GM19372 (cell line): ENCODE measurements around the gene DNAAF2.
"Not testable (repeated sequence)": the region's sequence is repeated elsewhere in the genome, so short reads cannot be mapped to it uniquely, and the experiment has no call there.

Experiments
- ATAC-seq: cut with Tn5 transposase; IDR thresholded peaks from one replicate; pipeline ENCODE4 v1.9.1; 2021; ENCODE audit warnings: mild to moderate bottlenecking, low read depth, moderate library complexity; ENCODE audit not compliant: unreplicated experiment

The DNAAF2 gene

DNA sequence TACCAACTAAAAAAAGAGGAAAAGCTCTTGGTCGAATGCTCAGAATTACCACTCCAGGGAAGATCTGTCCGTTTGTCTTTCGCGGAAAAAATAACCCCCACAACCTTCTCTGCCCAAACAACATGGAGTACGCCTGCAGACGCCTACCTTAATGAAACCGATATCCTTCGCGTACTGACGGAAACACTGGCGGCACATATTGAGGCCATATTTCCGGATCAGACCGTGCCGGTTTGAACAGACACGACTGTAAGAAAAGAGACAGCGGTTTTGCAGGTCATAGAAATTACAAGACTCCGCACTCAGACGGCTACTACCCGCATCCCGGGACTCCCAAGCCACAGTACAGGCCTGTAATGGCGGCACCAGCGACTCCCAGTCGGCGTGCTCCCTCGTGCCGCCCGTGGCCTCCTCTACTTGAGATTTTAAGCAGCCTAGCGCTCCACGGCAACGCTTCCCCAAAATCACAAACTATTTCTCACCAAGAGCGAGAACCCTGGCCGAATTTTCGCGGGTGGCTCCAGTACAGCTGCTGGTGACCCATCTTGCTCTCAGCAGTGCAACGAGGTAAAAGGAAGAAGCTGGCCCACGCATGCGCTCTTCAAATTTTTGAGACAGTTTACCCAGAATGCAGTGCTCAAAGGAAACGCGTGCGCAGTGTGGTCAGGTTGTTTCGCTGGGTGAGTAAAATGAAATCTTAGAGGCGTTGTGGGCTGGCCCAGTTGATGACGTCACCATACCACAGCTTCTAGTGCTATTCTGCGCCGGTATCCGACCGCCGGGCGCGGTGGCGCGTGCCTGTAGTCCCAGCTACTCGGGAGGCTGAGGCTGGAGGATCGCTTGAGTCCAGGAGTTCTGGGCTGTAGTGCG is 49.0 kb downstream of the DNAAF2 start, which contains the start of gene RPS29:
Gene RPS29 (minus strand): TSS at position 578 of the 870 bp plus-strand sequence. CDS start 34 bp downstream, at position 544.
- peak; percentile 87 for ATAC-seq

DNA sequence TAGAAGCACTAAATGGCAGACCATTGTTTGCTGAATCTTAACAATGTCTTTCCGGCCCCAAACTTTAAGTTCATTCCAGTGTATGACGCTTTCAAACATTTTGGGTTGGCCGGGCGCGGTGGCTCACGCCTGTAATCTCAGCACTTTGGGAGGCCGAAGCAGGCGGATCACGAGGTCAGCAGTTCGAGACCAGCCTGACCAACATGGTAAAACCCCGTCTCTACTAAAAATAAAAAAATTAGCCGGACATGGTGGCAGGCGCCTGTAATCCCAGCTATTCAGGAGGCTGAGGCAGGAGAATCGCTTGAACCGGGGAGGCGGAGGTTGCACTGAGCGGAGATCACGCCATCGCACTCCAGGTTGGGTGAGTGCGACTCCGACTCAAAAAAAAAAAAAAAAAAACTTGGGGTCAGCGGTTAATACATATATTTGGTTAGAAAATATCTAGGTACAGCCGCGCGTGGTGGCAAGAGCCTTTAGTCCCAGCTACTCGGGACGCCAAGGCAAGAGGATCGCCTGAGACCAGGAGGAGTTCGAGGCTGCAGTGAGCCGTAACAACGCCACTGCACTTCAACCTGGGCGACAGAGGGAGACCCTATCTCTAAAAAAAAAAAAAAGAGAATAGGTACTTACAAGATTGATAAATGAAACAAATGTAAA is 49.9 kb downstream of the DNAAF2 start:
- not testable (repeated sequence) for ATAC-seq

DNA sequence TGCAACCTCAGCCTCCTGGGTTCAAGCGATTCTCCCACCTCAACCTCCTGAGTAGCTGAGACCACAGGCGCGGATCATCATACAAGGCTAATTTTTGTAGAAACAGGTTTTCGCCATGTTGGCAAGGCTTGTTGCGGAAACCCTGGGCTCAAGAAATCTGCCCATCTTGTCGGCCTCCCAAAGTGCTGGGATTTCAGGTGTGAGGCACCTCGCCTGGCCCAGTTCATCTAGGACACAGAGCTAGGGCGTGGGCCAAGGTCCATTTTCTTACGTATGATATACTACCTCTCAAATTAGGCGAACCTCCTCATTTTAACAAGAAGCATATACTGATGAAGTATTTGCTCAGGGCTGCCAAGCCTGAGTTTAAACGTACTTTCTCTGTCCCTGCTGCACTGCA is 51.0 kb downstream of the DNAAF2 start:
- ATAC-seq = no peak

DNA sequence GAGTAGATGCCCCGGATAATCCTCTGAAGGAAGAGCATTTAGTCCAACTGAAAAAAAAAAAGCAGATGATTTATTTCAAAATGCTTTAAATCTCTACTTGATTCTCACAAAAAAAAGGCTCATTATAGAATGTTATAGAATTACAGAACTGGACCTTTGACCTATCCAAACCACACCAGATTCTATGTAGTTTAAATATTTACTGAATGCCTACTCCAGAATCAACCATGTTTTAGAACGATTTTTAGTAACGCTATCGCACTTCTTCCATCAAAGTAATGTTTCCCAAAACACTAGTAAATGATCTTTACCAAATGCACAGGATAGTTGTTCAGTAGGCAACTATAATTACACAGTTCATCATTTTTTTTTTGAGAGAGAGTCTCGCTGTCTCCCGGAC is 51.4 kb downstream of the DNAAF2 start:
- ATAC-seq = no peak

DNA sequence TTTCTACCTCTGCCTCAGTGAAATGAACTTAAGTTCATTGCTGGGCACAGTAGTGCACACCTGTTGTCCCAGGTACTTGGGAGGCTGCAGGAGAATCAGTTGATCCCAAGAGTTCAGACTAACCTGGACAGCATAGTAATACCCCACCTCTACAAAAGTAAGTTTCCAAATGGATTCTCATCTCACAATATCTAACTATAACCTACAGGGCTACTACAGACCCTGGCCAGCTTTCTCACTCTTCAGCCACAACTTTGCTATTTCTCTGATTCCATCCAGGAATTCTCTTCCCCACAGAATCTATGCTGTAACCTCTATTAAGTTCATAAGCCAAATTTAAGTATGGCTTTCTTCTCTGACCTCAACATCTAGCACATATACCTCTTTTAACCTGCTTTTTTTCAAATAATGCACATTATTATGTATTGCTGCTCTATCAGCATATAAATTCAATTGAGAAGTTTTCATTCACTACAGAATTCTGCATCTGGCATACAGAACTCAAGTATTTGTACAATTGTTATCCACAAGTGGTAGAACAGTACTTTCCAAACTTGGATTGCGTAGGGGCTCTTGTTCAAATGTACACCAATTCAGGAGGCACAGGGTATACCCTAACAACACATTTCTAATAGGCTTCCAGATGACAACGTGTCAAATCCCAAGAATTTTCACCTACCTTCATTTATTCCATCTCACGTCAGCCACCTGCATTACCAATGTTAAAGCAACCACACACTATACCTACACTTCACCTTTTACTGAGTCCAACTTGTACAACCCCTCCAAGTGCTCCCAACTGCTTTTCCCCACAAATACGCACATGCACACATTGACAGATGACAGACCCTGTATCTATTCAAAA is 52.7 kb downstream of the DNAAF2 start:
- no peak for ATAC-seq

DNA sequence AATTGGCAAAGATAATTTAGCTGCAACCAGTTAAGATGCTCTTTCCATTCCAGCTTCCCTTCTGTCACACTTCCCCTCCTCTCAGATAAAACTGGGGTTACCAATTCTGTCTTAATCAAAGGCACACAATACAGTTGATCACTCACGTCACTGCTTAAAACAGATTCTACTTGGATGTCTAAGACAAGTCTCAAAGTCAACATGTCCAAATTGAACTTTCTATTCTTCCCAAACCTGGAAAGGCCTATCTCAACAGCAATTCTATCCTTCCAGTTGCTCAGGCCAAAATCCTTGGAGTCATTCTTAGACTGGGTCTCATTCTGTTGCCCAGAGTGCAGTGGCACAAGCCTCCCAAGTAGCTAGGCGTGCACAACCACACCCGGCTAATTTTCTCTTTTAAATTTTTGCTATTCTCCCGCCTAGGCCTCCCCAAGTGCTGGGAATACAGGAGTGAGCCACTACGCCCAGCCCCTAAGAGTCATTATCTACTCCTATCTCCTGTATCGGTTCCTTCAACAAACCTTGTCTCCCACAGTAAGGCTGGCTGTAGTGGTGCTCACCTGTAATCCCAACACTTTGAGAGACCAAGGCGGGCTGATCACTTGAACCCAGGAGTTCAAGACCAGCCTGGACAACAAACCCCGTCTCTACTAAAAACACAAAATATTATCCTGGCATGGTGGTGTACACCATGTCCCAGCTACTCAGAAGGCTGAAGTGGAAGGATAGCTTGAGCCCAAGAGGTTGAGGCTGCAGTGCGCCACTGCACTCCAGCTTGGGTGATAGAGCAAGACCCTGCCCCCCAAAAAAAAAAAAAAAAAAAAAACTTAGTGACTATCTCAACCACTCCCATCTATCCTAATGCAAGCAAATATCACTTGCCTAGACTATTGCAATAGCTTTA is 53.6 kb downstream of the DNAAF2 start:
- no peak for ATAC-seq

DNA sequence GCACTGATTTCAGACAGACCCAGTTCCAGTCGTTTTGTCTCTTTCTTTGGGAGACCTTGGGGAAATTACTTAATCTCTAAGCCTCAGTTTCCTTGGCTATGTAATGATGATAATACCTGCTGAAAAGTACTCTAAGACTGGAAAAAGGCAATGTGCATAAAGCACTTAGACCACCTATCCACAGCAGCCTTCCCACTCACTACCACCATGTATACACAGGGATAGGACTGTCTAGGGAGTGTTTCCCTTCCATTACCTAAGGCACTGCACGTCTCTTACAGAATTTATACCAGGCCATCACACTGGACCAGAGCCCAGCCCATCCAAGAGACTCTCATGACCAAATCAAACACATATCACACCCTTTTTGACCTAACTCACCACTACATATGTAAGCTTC is 55.2 kb downstream of the DNAAF2 start:
- no peak for ATAC-seq

DNA sequence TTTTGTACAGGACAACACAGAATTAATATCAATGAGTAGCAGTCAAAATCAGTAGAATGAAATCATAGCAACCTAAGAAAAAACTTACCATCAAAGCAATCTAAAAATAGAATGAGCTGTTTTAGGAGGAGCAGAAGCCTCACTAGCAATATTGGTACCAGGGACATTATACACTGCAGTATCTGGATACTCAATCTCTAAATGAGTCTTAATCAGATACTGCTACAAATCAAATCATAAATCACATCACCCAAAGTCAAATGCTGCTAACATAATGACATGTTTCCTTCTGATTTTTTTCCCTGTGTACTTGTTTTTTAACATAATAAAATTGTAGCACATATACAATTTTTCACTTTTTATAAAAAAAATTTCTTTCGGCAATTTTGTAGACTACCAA is 56.9 kb downstream of the DNAAF2 start:
- ATAC-seq = no peak
